Fibroblast of skin of back (primary cell): Measurements from ENCODE around the gene AHCTF1.
A peak's percentile ranks its signal among the peaks of the same experiment; 100 is the strongest.
"Not testable (repeated sequence)": the region's sequence is repeated elsewhere in the genome, so short reads cannot be mapped to it uniquely, and the experiment has no call there.

Experiments
- DNase-seq: peaks from one replicate; pipeline ENCODE4 v3.0.0-alpha.2; 2013

Gene AHCTF1

DNA sequence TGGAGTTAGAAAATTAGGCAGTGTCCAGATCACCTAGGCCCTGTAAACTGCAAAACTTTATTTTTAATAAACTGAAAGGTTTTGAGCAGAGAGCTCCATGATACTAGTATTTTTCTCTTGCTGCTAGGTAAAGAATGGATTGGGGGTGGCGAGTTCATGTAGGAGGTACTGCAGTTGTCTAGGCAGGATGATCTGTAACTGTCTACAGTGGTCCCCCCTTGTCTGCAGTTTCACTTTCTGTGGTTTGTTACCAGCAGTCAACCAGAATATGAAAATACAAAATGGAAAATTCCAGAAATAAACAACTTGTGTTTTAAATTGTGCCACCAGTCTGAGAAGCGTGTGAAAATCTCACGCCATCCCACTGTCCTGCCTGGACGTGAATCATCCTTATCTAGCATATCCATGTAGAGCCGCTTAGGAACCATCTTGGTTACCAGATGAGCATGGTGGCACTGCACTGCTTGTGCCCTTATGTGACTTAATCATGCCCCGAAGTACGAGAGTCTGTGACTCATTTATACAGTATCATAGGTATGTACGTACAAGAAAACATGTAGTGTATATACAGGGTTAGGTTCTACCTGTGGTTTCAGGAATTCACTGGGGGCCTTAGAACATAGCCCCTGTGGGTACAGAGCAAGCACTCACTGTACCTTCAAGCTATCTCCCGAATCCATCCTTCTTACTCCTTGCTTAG is 94.2 kb downstream of the AHCTF1 start:
- DNase-seq = no peak

DNA sequence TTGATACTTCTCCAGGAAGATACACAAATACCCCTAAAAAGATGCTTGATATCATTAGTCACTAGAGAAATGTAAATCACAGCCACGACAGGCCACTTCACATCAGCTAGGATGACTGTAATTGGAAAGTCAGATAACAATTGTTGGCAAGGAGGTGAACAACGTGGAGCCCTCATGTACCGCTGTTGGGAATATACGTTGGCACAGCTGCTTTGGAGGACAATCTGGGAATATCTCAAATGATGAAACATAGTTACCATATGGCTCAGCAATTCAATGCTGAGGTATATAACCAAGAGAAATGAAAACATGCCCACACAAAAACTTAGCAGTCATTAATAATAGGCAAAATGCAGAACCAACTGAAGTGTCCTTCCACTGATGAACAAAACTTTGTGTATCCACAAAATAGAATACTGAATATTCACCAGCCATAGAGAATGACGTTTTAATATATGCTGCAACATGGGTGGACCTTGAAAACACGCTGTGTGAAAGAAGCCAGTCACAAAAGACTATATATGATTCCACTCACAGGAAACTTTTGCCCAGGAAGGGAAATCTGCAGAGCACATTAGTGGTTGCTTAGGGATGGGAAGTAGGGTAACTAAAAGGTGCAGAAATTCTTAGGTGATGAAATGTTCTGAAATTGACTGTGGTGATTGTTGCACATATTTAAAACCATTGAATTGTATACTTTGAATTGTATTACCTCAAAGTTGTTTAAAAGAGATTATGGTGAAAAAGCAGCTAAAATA is 95.4 kb downstream of the AHCTF1 start:
- no peak for DNase-seq

DNA sequence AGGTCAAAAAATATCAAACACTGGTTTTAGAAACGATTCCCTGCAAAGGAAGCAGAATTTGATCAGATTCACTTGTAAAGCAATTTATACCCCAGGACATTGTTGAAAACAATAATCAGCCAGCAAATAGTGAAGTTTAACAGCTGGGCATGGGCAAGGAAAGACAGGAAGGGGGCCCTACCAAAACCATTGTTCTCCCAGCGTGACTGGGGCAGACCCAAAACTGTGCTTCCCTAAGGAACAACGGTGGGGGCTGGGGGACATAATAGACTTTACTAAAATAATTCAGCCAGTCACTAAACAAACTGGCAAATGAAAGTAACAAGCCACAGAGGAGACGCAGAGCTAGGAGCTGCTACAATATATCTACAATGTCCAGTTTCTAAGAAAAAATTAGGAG is 100.2 kb downstream of the AHCTF1 start:
- DNase-seq = no peak

DNA sequence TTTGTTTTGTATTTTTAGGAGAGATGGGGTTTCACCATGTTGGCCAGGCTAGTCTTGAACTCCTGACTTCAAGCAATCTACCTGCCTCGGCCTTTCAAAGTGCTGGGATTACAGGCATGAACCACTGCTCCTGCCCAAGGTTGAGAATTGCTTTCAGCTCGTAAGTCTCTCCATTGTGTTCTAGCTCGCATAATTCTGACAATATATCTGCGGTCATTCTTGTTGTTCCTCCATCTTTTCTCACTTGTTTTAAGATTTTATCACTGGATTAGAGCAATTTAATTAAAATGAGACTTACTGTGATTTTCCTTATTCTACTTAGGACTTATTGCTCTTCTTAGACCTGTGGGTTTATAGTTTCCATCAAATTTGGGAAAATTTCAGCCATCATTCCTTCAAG is 102.9 kb downstream of the AHCTF1 start:
- no peak for DNase-seq

DNA sequence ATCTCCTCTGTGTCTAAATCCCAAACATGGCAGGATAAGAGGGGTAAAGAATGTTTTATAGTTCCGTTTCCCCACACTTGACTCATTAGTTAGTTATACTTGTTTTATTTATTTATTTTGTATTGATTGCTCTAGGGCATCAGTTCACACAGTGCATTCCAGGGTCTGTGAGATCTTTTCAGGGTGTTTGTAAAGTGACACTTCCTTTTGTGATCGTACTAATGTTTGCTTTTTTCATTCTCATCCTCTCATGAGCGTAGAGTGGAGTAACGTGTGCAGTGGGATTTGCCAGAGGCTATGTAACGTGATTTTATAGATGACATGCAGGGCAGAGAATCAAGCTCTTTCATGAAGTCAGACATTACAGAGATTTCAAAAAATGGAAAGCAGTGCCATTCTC is 104.4 kb downstream of the AHCTF1 start:
- DNase-seq = no peak

DNA sequence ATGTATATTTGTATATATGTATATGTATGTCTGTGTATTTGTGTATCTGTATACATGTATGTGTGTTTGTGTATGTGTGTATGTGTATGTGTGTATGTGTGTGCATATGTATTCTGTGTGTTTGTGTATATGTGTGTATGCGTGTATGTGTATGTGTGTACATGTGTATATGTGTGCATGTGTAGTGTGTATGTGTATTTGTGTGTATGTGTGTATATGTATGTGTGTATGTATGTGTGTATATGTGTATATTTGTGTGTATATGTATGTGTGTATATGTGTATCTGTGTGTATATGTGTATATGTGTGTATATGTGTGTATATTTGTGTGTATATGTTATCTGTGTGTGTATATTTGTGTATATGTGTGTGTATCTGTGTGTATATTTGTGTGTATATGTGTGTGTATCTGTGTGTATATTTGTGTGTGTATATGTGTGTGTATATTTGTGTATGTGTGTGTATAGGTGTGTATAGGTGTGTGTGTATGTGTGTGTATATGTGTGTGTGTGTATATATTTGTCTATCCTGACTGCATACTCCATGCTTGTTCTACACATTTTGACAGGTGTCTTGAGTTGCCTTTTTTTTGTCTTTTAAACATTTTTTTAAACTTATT is 106.1 kb downstream of the AHCTF1 start:
- no peak for DNase-seq

DNA sequence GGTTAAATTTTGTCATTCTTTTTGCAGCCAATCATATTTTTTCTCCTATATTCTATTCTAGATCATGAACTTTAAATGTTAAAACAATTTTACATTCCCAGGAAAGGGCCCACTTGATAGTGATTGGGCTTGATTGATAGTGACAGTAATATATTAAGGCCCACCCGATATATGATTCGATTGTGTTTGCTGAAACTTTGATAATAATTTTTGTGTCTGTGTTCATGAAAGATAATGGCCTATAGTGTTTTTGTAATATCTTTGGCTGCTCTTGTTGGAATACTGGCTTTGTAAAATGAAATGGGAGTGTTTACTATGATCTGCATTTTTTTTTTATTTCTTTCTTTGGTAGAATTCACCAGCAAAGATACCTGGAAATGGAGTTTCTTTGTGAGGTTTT is 107.2 kb downstream of the AHCTF1 start:
- no peak for DNase-seq

DNA sequence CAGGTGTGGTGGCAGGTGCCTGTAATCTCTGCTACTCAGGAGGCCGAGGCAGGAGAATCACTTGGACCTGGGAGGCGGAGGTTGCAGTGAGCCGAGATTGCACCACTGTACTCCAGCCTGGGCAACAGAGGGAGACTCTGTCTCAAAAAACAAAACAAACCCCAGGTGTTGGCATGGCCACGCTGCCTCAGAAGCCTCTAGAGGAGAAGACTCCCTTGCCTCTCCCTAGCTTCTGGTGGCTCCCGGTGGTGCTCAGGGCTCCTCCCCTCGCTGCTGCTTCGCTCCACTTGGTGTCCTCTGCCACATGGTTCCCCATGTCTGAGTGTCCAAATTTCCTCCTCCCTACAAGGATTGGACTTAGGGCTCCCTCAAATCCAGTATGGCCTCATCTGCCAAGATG is 109.6 kb downstream of the AHCTF1 start:
- DNase-seq = not testable (repeated sequence)

DNA sequence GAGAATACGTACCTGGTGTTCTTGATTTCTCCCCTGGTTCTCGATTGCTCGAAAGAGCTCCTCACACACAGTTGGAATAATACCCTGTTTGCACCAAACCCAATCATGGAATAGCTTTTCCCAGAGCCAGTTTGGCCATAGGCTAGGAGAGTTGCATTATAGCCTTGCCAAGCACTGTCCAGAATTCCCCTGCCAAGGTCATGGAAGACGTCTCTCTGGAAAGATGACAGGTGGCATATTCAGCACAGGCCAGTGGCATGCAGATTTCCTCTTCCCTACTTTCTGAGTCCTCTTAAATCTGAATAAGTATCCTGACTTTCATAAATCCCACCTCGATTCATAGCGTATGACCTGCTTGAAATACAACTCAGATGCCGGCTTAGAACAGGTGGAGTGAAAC is 111.1 kb downstream of the AHCTF1 start:
- no peak for DNase-seq

DNA sequence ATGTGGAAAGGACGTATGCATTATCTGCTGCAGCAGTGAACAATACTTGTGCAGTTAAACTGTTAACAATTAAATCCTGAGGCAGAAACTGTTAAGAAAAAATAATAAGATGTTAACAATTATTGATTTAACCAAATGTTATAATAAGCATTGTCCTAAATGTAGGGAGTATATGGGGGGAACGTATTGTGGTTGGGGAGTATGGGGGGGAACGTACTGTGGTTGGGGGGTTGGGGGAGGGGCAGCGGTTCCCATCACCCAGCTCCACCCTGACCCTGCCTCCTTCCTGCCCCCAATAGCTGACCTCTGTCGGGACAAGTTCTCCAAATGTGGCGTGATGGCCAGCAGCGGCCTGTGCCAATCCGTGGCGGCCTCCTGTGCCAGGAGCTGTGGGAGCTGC is 114.0 kb downstream of the AHCTF1 start:
- DNase-seq = not testable (repeated sequence)

DNA sequence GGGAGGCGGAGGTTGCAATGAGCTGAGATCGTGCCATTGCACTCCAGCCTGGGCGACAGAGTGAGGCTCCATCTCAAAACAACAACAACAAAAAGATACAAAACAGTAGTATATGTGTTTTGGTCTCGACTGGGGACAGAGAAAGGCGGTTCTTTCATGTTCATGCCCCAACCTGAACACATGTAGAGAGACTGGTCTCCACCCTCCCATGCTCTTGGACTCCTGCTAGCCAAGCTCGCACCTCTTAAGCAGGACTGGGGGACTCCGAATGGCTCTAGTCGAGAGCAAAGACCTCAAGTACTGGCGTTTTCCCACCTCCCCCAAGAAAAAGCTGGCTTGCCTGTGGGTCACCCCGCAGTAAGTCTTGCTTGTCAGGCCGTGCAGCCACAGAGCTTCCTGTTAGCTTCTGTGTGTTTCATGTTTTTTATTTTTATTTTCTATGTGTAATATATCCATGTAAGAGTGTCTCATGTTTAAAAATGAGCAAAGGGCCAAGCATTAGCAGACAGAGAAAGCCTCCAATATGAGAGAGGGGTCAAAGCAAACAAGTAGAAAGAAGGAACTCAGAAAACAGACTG is 116.0 kb downstream of the AHCTF1 start:
- DNase-seq = no peak

DNA sequence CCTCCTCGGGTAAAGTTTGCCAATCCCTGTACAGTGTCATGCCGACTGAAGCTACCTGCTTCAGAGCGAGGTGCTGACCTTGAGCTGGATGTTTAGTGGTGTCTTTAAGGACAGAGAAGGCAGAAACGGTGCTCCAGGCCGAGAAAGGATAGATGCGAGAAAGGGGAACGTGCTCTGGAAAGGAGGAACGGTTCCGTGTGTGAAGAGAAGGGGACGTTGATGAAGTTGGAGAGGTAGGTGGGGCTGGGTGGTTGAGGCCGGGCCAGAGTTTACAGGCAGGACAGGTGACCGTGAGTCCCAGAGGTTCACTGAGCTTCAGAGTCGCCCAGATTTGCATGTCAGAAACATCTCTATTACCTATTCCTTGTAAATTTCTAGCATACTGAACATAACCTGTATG is 116.9 kb downstream of the AHCTF1 start:
- no peak for DNase-seq

DNA sequence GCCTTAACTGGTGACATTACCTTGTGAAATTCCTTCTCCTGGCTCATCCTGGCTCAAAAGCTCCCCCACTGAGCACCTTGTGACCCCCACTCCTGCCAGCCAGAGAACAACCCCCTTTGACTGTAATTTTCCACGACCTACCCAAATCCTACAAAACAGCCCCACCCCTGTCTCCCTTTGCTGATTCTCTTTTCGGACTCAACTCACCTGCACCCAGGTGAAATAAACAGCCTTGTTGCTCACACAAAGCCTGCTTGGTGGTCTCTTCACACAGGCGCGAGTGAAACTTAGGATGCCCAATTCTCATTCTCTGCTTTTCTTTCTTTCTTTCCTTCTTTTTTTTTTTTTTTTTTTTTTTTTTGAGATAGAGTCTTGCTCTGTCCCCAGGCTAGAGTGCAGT is 118.4 kb downstream of the AHCTF1 start:
- DNase-seq = not testable (repeated sequence)

DNA sequence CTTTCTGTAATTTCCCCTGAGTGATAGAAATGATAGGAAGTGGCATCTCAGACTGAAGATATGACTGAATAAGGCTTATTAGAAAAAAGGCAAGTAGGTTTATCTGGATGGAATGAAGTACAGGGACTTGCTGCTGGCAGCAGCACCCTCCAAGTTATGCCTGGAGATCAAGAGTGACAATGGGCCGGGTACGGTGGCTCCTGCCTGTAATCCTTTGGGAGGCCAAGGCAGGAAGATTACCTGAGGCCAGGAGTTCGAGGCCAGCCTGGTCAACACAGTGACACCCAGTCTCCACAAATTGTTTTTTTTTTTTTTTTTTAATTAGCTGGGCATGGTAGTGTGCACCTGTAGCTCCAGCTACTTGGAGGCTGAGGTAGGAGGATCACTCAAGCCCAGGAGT is 119.8 kb downstream of the AHCTF1 start:
- DNase-seq = no peak

DNA sequence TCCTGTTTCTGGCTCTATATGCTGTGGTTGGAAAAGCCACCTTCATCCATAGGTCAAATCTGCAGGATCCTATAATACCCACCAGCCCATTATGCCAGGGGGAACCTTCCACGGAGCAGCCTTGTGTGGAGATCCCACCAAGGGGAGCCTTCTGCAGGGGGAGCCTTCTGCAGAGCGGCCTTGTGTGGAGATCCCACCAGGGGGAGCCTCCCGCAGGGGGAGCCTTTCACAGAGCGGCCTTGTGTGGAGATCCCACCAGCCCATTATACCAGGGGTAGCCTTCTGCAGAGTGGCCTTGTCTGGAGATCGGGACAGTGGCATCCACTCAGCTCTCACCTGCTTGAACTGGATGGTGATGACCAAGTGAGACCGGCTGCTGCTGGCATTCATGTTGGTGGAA is 122.3 kb downstream of the AHCTF1 start:
- no peak for DNase-seq

DNA sequence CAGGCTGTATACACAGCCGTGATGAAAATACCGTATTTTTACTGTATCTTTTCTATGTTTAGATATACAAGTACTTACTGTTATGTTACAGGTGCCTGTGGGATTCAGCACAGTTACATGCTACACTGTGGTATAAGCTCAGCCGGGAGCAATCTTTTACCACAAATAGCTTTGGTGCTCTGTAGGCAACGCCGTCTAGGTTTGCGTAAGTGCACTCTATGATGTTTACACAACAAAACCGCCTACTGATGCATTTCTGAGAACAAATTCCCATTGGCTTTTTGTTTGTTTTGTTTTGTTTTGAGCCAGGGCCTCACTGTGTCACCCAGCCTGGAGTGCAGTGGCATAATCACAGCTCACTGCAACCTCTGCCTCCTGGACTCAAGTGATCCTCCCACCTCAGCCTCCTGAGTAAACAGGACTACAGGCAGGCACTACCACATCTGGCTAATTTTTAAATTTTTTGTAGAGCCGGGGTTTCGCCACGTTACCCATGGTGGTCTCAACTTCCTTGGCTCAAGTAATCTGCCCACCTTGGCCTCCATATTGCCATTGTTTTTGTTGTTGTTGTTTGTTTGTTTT is 126.5 kb downstream of the AHCTF1 start:
- no peak for DNase-seq

DNA sequence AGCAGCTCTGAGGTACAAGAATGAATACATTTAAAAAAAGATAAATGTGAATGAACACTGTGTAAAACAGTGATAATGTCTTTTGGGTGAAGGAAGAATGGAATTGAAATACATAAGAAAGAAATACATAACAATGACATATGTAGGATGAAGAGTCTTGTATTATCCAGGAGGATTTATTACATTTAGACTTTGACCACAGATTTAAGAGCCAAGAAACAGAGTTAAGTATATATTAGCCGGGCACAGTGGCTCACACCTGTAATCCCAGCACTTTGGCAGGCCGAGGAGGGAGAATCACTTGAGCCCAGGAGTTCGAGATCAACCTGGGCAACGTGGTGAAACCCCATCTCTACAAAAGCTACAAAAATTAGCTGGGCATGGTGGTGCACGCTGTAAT is 127.9 kb downstream of the AHCTF1 start:
- DNase-seq = no peak

DNA sequence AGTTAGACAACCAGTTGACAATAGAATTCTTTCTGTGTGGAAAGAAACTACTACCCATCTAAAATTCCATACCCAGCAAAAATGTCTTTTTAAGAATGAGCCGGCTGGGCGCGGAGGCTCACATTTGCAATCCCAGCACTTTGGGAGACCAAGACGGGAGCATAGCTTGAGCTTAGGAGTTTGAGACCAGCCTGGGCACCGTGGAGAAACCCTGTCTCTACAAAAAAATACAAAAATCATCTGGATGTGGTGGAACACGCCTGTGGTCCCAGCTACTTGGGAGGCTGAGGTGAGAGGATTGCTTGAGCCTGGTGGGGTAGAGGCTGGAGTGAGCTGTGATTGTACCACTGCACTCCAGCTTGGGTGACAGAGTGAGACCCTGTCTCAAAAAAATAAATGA is 128.4 kb downstream of the AHCTF1 start:
- DNase-seq = no peak

DNA sequence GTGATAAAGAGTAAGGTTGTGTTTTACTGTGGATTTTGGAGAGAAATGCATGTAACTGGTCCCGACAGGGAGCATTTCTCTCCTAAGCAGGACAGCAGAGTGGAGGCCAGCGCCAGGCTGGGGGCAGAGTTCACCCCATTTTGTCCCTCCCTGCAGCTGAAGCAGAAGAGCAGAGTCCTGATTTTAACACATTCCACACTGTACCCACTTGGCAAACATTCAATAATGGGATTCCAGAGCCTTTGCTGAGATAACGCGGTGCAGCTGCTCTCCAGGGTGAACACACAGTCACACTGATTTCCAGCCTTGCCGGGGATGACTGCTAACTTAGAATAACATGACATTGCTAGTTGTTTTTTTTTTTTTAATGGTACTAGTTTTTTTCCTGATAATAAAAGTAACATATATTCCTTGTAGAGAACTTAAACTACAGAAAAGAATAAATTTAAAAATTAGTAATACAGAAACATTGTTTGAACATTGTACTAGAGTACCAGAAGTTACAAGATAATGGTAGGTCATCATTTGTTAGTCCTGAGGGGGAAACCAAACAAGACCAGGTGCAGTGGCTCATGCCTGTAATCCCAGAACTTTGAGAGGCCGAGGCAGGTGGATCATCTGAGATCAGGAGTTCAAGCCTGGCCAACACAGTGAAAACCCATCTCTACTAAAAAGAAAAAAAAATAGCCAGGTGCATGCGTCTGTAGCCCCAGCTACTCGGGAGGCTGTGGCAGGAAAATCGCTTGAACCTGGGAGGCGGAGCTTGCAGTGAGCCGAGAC is 130.3 kb downstream of the AHCTF1 start:
- DNase-seq = peak; percentile 13

DNA sequence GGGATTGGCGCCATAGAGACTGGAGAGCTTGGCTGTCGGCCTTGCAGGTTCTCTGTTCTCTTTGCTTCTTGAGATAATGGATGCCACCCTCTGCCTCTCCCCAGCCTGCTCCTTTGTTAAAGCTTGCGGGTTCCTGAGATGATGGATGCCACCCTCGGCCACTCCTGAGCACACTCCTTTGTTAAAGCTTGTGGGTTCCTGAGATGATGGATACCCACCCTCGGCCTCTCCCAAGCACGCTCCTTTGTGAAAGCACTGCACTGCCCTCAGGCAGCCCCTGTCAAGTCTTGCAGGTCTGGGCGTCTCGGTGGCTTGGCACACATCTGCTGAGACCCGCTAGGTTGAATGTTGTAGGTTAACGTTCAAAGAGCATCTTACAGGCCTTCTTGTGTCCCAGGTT is 131.0 kb downstream of the AHCTF1 start:
- DNase-seq = no peak

DNA sequence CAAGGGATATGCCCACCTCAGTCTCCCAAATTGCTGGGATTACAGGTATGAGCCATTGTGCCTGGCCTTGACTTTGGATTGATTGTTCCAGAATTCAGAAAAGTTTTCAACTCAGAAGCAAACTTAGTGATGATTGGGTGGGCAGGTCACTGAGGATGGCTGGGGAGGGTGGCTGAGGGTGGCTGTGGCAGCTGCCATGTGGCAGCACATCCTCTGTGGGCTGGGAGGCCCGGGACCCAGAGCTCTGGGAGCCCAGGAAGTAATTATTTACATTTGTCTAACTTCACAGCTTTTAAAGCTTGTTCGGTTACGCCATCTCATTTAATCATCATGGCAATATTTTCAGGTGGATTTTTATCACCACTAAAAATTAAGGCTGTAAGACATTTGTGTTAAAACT is 131.4 kb downstream of the AHCTF1 start:
- DNase-seq = no peak
